H9 (cell line): ENCODE measurements around the gene PRXL2C. TPM values are rescaled to one million over a fixed set of nuclear protein-coding genes. Genes with fewer than 3 reads are reported as not detected.

Experiments used
- DNase-seq: peaks from one replicate; pipeline ENCODE4 v3.0.0-alpha.2; 2017
- H2AFZ ChIP-seq: one replicate; pipeline ENCODE4 v1.6.1; 2013; ENCODE audit warnings: mild to moderate bottlenecking, low read length, control low read depth, moderate library complexity
- H2AK5ac ChIP-seq: 2 replicates; pipeline ENCODE4 v1.6.1; 2013; ENCODE audit warnings: low read length, control low read depth, mixed read lengths; ENCODE audit not compliant: insufficient read length
- H2BK120ac ChIP-seq: one replicate; pipeline ENCODE4 v1.6.1; 2013; ENCODE audit warnings: low read depth, mild to moderate bottlenecking, low read length, control low read depth, inconsistent platforms; ENCODE audit not compliant: poor library complexity, severe bottlenecking
- H2BK12ac ChIP-seq: 2 replicates; pipeline ENCODE4 v1.6.1; 2013; ENCODE audit warnings: low read length, control low read depth, mixed read lengths, low read depth; ENCODE audit not compliant: insufficient read length
- H2BK15ac ChIP-seq: 2 replicates; pipeline ENCODE4 v1.6.1; 2013; ENCODE audit warnings: low read depth, low read length, control low read depth
- H2BK20ac ChIP-seq: one replicate; pipeline ENCODE4 v1.6.1; 2013; ENCODE audit warnings: low read depth, mild to moderate bottlenecking, low read length, control low read depth, inconsistent platforms; ENCODE audit not compliant: poor library complexity, severe bottlenecking
- H2BK5ac ChIP-seq: 2 replicates; pipeline ENCODE4 v1.6.1; 2013; ENCODE audit warnings: low read length, control low read depth, mixed read lengths; ENCODE audit not compliant: insufficient read length
- H3K14ac ChIP-seq: 2 replicates; pipeline ENCODE4 v1.6.1; 2013; ENCODE audit warnings: low read length, control low read depth; ENCODE audit not compliant: insufficient read depth
- H3K18ac ChIP-seq: 2 replicates; pipeline ENCODE4 v1.6.1; 2013; ENCODE audit warnings: low read depth, mild to moderate bottlenecking, mixed read lengths, low read length, control low read depth; ENCODE audit not compliant: insufficient read length
- H3K23ac ChIP-seq: 2 replicates; pipeline ENCODE4 v1.6.1; 2013; ENCODE audit warnings: low read length, control low read depth, mixed read lengths, low read depth; ENCODE audit not compliant: insufficient read length
- H3K23me2 ChIP-seq: 2 replicates; pipeline ENCODE4 v1.6.1; 2013; ENCODE audit warnings: low read depth, mild to moderate bottlenecking, mixed read lengths, low read length, control low read depth; ENCODE audit not compliant: insufficient read length, poor library complexity, severe bottlenecking
- H3K27ac ChIP-seq: 2 replicates; pipeline ENCODE4 v1.5.1; 2013; ENCODE audit warnings: low read length, control low read depth, mixed read lengths, low read depth; ENCODE audit not compliant: insufficient read length
- H3K27me3 ChIP-seq: 2 replicates; pipeline ENCODE4 v1.6.1; 2013; ENCODE audit warnings: low read length, control low read depth, inconsistent platforms; ENCODE audit not compliant: insufficient read depth
- H3K4ac ChIP-seq: 2 replicates; pipeline ENCODE4 v1.6.1; 2013; ENCODE audit warnings: low read depth, mild to moderate bottlenecking, control low read depth, inconsistent platforms, low read length, moderate library complexity
- H3K4me1 ChIP-seq: 2 replicates; pipeline ENCODE4 v1.6.1; 2013; ENCODE audit warnings: low read length, control low read depth, inconsistent platforms; ENCODE audit not compliant: insufficient read depth
- H3K4me2 ChIP-seq: 2 replicates; pipeline ENCODE4 v1.6.1; 2013; ENCODE audit warnings: low read length, control low read depth, mixed read lengths; ENCODE audit not compliant: insufficient read length, insufficient read depth
- H3K56ac ChIP-seq: 2 replicates; pipeline ENCODE4 v1.6.1; 2013; ENCODE audit warnings: low read depth, mild to moderate bottlenecking, mixed read lengths, low read length, control low read depth; ENCODE audit not compliant: insufficient read length
- H3K79me1 ChIP-seq: 2 replicates; pipeline ENCODE4 v1.6.1; 2013; ENCODE audit warnings: low read depth, mild to moderate bottlenecking, moderate library complexity, low read length, control low read depth, inconsistent platforms; ENCODE audit not compliant: insufficient read depth, poor library complexity, severe bottlenecking
- H3K79me2 ChIP-seq: 2 replicates; pipeline ENCODE4 v1.6.1; 2013; ENCODE audit warnings: low read length, control low read depth, inconsistent platforms; ENCODE audit not compliant: insufficient read depth
- H3K9ac ChIP-seq: 2 replicates; pipeline ENCODE4 v1.6.1; 2013; ENCODE audit warnings: low read length, control low read depth, mixed read lengths; ENCODE audit not compliant: insufficient read length; ENCODE audit errors: extremely low read depth
- H3K9me3 ChIP-seq: one replicate; pipeline ENCODE4 v1.6.1; 2013; ENCODE audit warnings: low read depth, low read length, inconsistent platforms; ENCODE audit not compliant: control insufficient read depth
- H3T11ph ChIP-seq: one replicate; pipeline ENCODE4 v1.6.1; 2013; ENCODE audit warnings: mild to moderate bottlenecking, low read length, control low read depth, inconsistent platforms
- H4K20me1 ChIP-seq: one replicate; pipeline ENCODE4 v1.6.1; 2013; ENCODE audit not compliant: control insufficient read depth, insufficient read length, insufficient read depth
- H4K5ac ChIP-seq: 2 replicates; pipeline ENCODE4 v1.6.1; 2013; ENCODE audit warnings: low read depth, mild to moderate bottlenecking, mixed read lengths, low read length, control low read depth; ENCODE audit not compliant: insufficient read length
- H4K8ac ChIP-seq: replicated peaks from 2 replicates; pipeline ENCODE4 v1.6.1; 2013; ENCODE audit warnings: low read length, control low read depth, mixed read lengths, low read depth; ENCODE audit not compliant: insufficient read length
- H4K91ac ChIP-seq: 2 replicates; pipeline ENCODE4 v1.6.1; 2013; ENCODE audit warnings: low read depth, mild to moderate bottlenecking, moderate library complexity, mixed read lengths, low read length, control low read depth; ENCODE audit not compliant: insufficient read length
- H3K27ac Mint-ChIP-seq, 3 experiments: 2 replicates in 2 of 3; 3 replicates in 1 of 3; pipeline ENCODE4 v1.8.0; 2020 to 2021; ENCODE audit warnings: mixed read lengths in 3 of 3, mild to moderate bottlenecking in 1 of 3, moderate library complexity in 1 of 3
- H3K27me3 Mint-ChIP-seq: 2 replicates; pipeline ENCODE4 v1.8.0; 2021; ENCODE audit warnings: low read depth, mild to moderate bottlenecking, moderate library complexity, mixed read lengths
- H3K36me3 Mint-ChIP-seq, 3 experiments: 2 replicates in 2 of 3; 3 replicates in 1 of 3; pipeline ENCODE4 v1.8.0; 2020 to 2021; ENCODE audit warnings: low read depth in 3 of 3, mixed read lengths in 3 of 3; ENCODE audit not compliant: insufficient read depth in 1 of 3
- H3K4me1 Mint-ChIP-seq, 2 experiments: 2 replicates each; pipeline ENCODE4 v1.8.0; 2020; ENCODE audit warnings: mixed read lengths in 2 of 2
- H3K4me3 Mint-ChIP-seq, 2 experiments: 2 replicates in 1 of 2; 3 replicates in 1 of 2; pipeline ENCODE4 v1.8.0; 2020 to 2021; ENCODE audit warnings: mild to moderate bottlenecking in 2 of 2, mixed read lengths in 2 of 2, moderate library complexity in 1 of 2
- H3K9me3 Mint-ChIP-seq, 2 experiments: 2 replicates in 1 of 2; 3 replicates in 1 of 2; pipeline ENCODE4 v1.8.0; 2020; ENCODE audit warnings: mild to moderate bottlenecking in 2 of 2, mixed read lengths in 2 of 2, moderate library complexity in 1 of 2
- CTCF ChIP-seq: fragments of 200-600 bp; sonication (generic); conservative IDR thresholded peaks from 3 replicates; pipeline ENCODE4 v1.8.0; 2021; ENCODE audit warnings: antibody characterized with exemption, mild to moderate bottlenecking
- WGBS: extraction: QIAGEN DNeasy Blood & Tissue Kit; methylation state at CpG from one replicate; pipeline ENCODE4 v1.1.7; 2013; ENCODE audit warnings: missing lambda C conversion rate, low lambda C conversion rate, mixed read lengths; ENCODE audit not compliant: insufficient read length; ENCODE audit errors: extremely low coverage; 5-methylcytosine and 5-hydroxymethylcytosine counted together
- total RNA-seq: library from RNA; stranded (reverse); gene quantifications from 2 replicates; pipeline ENCODE4 v1.2.1, GENCODE V29; 2021

PRXL2C gene
- total RNA-seq, 1 experiment from 2014 or later, result 4.7 TPM

- H3K9me3 ChIP-seq, result no peaks in the 10 kb centered on the region
- H3K14ac ChIP-seq, result no peak overlapping the region
- Mint-ChIP-seq H3K4me1 (peaks cover 6 to 13% of the 10 kb centered on the region in 2 experiments; a peak in 3 of 4 replicates), H3K9me3 (peaks cover 0 to 2% of the 10 kb centered on the region in 2 experiments; a peak in 1 of 5 replicates), H3K36me3 (peaks cover 0 to 7% (median 4%) of the 10 kb centered on the region in 3 experiments; a peak in 4 of 7 replicates), H3K27ac (no peak overlapping the region), H3K4me3 (no peak overlapping the region), H3K27me3 (no peaks in the 10 kb centered on the region)
- H3K23me2 ChIP-seq, result no peaks in the 10 kb centered on the region
- H4K91ac ChIP-seq, result no peak overlapping the region
- no peak overlapping the region for H3K27ac ChIP-seq
- DNase-seq, result no peak
- no peak overlapping the region for H4K8ac ChIP-seq
- H3K4me2 ChIP-seq, result no peak overlapping the region
- H2BK5ac ChIP-seq, result no peak overlapping the region
- no peak overlapping the region for H2BK15ac ChIP-seq
- no peak overlapping the region for H3K18ac ChIP-seq
- H3T11ph ChIP-seq, result no peak overlapping the region
- H3K27me3 ChIP-seq, result no peaks in the 10 kb centered on the region
- peaks cover 6% of the 10 kb centered on the region; the same call in 1 of the 2 replicates for H3K79me2 ChIP-seq
- H4K20me1 ChIP-seq, result no peaks in the 10 kb centered on the region
- peaks cover 3% of the 10 kb centered on the region for H3K79me1 ChIP-seq
- WGBS, result no CpG with 5 or more reads among the region's 5 CpGs
- H4K5ac ChIP-seq, result no peak overlapping the region
- no peak overlapping the region for H3K9ac ChIP-seq
- H2BK20ac ChIP-seq, result no peak overlapping the region
- no peak overlapping the region for H2AFZ ChIP-seq
- H3K4ac ChIP-seq, result no peak overlapping the region
- no peak overlapping the region for H3K56ac ChIP-seq
- no peak overlapping the region for H3K23ac ChIP-seq
- no peak overlapping the region for H2BK120ac ChIP-seq
- 0 out of 2 replicates have a peak, but pooled peaks cover 2% of the 10 kb centered on the region for H3K4me1 ChIP-seq
- TF ChIP-seq CTCF, result no peak
- no peak overlapping the region for H2BK12ac ChIP-seq
- H2AK5ac ChIP-seq, result no peak overlapping the region
Measured at GRCh38 chr9:96599298-96599697, 55.8 kb downstream of the PRXL2C start.
